Fibroblast of villous mesenchyme (primary cell): ENCODE data around the gene RAB3A. TPM values are rescaled to one million over a fixed set of nuclear protein-coding genes. Genes with fewer than 3 reads are reported as not detected.
A peak's percentile ranks its signal among the peaks of the same experiment; 100 is the strongest.

Source experiments
- DNase-seq: peaks from one replicate; pipeline ENCODE4 v3.0.0-alpha.2; 2010; ENCODE audit warnings: low read depth
- H3K4me3 ChIP-seq: 2 replicates; pipeline ENCODE4 v1.5.1; 2011; ENCODE audit warnings: low read depth, mild to moderate bottlenecking, low read length
- total RNA-seq: library from RNA; depleted of rRNA; stranded (reverse); fragments of >200 nt; gene quantifications from 2 replicates; pipeline ENCODE4 v1.2.3, GENCODE V29; 2012
- TF ChIP-seq, protein P1 (sequence below): IDR thresholded peaks from 2 replicates; pipeline ENCODE4 v1.5.1; 2012; ENCODE audit warnings: low read depth, mild to moderate bottlenecking, low read length; ENCODE audit not compliant: insufficient read depth

RAB3A gene
- total RNA-seq, 1 donor, result 1.3 TPM

DNA sequence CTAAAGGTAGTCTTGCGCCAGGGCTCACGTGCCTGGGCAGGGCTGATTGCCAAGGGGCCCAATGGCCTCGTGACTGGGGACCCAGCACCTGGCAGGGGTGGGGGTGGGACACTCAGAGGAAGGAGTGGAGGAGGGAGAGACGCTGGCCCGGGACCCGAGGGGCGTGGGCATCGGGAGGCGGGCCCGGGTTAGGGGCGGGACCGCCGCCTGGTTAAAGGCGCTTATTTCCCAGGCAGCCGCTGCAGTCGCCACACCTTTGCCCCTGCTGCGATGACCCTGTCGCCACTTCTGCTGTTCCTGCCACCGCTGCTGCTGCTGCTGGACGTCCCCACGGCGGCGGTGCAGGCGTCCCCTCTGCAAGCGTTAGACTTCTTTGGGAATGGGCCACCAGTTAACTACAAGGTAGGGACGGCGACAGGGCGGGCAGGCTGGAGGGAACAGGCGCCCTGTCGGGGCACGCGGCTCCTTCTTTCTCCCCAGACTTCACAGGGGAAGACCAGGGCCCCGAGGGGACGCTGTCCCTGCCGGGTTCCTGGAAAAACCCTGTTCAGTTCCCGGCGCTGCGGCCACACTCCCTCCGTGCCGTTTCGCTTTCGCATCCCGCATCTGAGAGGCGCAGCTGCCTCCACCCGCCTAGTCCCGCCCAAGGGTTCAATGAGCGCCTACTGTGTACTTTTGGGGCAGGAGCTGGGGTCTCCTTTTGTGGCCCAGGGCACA lies 30.1 kb downstream of the RAB3A start, which contains the start of gene IFI30:
Gene IFI30, plus strand, starts transcription at position 242 of the 717 bp plus-strand sequence. Its CDS starts 29 bp downstream, at position 271.
- no peak for DNase-seq
- H3K4me3 ChIP-seq, result peak within 1 kb of the TSS; percentile 76
- TF ChIP-seq, protein P1, sequence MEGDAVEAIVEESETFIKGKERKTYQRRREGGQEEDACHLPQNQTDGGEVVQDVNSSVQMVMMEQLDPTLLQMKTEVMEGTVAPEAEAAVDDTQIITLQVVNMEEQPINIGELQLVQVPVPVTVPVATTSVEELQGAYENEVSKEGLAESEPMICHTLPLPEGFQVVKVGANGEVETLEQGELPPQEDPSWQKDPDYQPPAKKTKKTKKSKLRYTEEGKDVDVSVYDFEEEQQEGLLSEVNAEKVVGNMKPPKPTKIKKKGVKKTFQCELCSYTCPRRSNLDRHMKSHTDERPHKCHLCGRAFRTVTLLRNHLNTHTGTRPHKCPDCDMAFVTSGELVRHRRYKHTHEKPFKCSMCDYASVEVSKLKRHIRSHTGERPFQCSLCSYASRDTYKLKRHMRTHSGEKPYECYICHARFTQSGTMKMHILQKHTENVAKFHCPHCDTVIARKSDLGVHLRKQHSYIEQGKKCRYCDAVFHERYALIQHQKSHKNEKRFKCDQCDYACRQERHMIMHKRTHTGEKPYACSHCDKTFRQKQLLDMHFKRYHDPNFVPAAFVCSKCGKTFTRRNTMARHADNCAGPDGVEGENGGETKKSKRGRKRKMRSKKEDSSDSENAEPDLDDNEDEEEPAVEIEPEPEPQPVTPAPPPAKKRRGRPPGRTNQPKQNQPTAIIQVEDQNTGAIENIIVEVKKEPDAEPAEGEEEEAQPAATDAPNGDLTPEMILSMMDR, result no peak

DNA sequence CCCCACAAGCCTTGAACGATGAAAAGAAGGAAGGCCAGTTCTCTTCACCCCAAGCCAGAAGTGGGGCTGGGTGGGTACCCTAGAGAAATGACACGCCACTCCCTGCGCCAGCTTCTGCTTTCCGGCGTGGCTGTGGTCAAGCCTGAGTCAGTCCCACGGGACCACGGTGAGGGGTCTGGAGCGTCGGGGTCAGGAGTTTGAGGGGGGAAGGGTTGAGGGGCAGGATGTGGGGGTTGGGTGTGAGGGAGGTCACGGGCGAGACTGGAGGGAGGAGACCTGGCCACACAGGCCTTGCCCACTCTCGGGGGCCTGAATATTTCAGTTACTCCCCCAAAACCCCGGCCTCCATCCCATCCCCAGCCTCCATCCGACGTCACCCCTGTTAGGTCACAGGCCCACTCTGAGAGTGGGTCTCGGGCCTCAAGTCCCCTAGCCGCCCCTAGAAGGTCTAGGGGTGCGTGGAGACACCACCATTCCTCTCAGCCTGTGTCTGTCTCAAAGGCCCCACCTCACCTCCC lies 30.7 kb downstream of the RAB3A start:
- DNase-seq, result no peak
- TF ChIP-seq, protein P1, result no peak
- peak overlapping the region; percentile 76 for H3K4me3 ChIP-seq

DNA sequence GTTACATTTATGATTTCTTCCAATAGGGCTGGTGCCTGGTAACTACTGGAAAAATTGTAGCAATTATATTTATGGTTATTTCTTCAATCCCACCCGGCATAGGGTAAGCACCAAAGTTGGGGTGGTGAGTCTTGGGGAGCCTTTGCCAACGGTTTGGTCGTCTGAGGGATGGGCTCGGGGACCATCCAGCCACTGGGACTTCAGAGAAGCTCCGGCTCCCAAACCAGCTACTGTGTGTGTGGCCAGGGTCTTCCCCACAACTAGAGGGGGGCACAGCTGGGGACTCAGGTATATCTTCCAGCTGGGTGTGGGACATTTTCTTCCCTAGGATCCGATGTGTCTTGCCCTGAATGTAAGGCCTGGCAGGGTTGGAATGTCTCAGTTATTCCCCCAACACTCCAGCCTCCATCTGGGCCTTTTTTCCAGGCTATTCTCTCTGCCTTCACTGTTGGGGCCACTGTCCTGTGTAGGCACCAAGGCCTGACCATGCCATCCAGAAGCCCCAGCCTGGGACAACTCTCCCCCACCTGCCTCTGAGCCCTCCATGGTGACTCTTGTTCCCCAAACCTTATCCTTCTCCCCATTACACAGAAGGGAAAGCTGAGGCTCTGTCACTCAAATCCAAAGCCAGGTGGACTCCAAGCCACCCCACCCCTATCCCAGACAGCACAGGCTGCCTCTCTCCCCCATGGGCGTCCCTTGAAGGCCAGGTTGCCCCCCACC lies 31.4 kb downstream of the RAB3A start:
- no peak for DNase-seq
- TF ChIP-seq, protein P1, result no peak
- no peak overlapping the region for H3K4me3 ChIP-seq

DNA sequence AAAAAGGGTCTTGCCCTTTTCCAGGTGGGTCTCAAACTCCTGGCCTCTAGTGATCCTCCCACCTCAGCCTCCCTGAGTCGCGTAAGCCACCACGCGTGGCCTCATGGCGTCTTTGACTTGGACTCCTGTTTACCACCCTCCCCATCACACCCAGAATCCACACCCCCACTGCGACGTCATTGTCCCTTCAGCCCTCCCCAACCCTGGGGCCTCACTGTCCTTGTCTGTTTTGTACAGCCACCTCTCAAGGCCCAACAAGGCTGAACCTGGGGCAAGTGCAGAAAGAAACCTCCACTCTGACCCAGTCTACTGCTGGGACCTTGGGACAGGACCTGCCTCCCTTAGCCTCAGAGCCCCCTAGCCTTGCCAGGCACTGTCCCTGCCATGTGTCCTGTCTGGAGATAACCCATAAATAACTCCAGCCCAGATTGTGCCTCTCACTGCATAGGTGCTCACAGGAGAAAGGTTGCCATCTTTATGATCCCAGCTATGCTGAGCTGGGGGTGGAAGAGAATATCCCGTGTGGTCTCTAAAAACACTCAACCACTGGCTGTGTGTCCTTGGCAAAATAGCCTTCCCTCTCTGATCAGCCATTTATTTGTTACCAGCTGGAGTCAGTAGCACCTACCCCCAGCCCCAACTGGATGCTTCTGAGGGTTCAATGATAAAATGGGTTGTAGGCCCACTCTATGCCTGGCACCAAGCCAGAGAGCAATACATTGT lies 32.1 kb downstream of the RAB3A start:
- DNase-seq, result no peak
- TF ChIP-seq, protein P1, result no peak
- no peak overlapping the region for H3K4me3 ChIP-seq

DNA sequence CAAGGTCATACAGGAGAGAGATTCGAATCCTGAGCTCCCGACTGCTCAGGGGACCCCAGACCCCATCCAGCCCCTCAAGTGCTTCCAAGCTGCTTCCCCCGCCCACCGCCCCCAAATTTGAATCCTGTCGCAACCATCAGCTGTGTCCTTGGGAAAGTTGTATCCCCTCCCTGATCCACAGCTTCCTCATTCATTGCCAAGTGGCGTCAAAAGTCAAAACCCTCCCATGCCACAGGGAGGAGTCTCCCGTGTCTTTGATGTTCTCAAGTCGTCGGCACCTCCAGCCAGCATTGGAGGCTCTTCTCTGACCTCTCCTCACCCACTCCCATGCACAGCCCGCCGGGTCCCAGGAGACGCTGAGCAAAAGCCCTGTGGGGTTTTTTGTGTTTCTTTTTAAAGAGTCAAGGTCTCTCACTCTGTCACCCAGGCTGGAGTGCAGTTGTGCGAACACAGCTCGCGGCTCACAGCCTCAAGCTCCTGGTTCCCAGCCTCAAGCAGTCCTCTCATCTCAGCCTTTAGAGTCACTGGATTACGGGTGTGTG lies 33.1 kb downstream of the RAB3A start:
- TF ChIP-seq, protein P1, result no peak
- DNase-seq, result no peak

DNA sequence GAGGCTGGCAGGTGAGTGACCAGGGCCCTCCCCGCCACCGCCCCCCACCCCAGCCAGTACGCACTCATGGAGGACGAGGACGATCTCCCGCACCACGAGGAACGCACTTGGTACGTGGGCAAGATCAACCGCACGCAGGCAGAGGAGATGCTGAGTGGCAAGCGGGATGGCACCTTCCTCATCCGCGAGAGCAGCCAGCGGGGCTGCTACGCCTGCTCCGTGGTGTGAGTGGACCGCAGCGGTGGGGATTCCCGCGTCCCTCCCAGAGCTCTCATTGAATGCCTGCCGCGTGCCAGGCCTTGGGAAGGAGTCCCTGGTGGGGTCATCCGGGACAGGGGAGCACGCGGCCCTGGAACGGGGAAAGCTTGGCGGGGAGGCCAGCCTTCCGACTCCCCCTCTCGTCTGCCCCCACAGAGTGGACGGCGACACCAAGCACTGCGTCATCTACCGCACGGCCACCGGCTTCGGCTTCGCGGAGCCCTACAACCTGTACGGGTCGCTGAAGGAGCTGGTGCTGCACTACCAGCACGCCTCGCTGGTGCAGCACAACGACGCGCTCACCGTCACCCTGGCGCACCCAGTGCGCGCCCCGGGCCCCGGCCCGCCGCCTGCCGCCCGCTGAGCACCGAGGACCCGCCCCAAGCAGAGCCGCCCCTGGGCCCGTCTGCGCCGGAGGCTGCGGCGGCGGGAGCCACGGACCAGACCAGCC lies 35.0 kb downstream of the RAB3A start:
- H3K4me3 ChIP-seq, result no peak overlapping the region
- TF ChIP-seq, protein P1, result no peak
- DNase-seq, result no peak

More for the DNA sequence above, 33.1 kb downstream of the RAB3A start:
- no peak overlapping the region for H3K4me3 ChIP-seq
